SJSA1 (cell line): ENCODE results near the gene GPI. TPM values are rescaled to one million over a fixed set of nuclear protein-coding genes. Genes with fewer than 3 reads are reported as not detected.

ENCODE experiments used
- DNase-seq, 2 experiments: peaks; one replicate each; pipeline ENCODE4 v3.0.0-alpha.2; 2015 to 2020; ENCODE audit warnings: low spot score in 2 of 2, low read depth in 1 of 2
- H3K27ac ChIP-seq: fragments of 250-450 bp; sonication (Bioruptor Pico); 2 replicates; pipeline ENCODE4 v1.5.1; 2020; ENCODE audit warnings: mild to moderate bottlenecking, moderate library complexity
- H3K27me3 ChIP-seq: fragments of 250-450 bp; sonication (Bioruptor Pico); replicated peaks from 2 replicates; pipeline ENCODE4 v1.5.1; 2020; ENCODE audit warnings: mild to moderate bottlenecking, moderate library complexity
- H3K36me3 ChIP-seq: fragments of 250-450 bp; sonication (Bioruptor Pico); 2 replicates; pipeline ENCODE4 v1.5.1; 2020; ENCODE audit warnings: mild to moderate bottlenecking
- H3K4me1 ChIP-seq: fragments of 250-450 bp; sonication (Bioruptor Pico); replicated peaks from 2 replicates; pipeline ENCODE4 v1.6.1; 2021; ENCODE audit warnings: mild to moderate bottlenecking
- H3K4me3 ChIP-seq: fragments of 250-450 bp; sonication (Bioruptor Pico); 2 replicates; pipeline ENCODE4 v1.5.1; 2020; ENCODE audit warnings: mild to moderate bottlenecking
- H3K9me3 ChIP-seq: fragments of 250-450 bp; sonication (Bioruptor Pico); replicated peaks from 2 replicates; pipeline ENCODE4 v1.5.1; 2020; ENCODE audit warnings: mild to moderate bottlenecking
- total RNA-seq: library from RNA; depleted of rRNA; stranded (reverse); fragments of >200 nt; shearing (Covaris generic); gene quantifications from 2 replicates; pipeline ENCODE4 v1.2.3, GENCODE V29; 2014; rRNA removed

Gene GPI
- total RNA-seq, 1 experiment from 2014 or later: 88.8 TPM

DNA sequence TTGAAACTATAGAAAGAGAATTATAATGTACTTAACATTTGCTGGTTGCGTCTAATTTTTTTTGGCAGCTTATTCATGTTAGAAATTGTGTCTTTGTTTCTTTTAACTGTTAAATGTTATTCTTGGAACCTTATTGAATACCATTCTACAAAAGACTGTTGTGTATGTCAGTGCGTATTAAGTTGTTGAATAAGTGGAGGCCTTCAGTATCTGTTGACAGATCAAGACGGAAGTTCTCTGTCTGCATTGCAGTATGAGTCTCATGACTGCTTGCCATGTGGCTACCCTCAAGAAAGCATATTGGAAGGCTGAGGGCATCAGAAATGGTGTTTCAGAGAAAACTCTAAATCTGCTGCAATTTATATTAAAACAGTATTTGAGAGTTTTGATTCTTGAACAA lies 71.7 kb downstream of the GPI start:
- H3K36me3 ChIP-seq: peaks cover 95% of the 10 kb centered on the region
- H3K4me3 ChIP-seq: no peak overlapping the region
- H3K27ac ChIP-seq: no peak overlapping the region
- DNase-seq: no peak
- H3K9me3 ChIP-seq: no peaks in the 10 kb centered on the region
- H3K4me1 ChIP-seq: no peaks in the 10 kb centered on the region
- H3K27me3 ChIP-seq: no peaks in the 10 kb centered on the region

DNA sequence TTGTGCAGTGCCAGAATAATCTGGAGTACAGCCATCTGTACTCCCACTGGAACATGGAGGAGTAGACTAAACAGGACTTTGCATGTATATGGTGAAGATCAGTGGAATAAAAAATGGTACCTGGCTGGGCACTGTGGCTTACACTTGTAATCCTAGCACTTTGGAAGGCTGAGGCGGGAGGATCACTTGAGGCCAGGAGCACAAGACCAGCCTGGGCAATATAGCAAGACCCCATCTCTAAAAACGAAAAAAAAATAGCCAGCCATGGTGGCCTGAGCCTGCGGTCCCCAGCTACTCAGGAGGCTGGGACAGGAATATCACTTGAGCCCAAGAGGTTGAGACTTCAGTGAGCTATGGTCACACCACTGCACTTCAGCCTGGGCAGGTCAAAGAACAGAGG lies 83.2 kb downstream of the GPI start:
- peaks cover 91% of the 10 kb centered on the region for H3K36me3 ChIP-seq
- no peaks in the 10 kb centered on the region for H3K9me3 ChIP-seq
- H3K4me1 ChIP-seq: no peaks in the 10 kb centered on the region
- H3K27ac ChIP-seq: no peak overlapping the region
- no peaks in the 10 kb centered on the region for H3K27me3 ChIP-seq
- no peak for DNase-seq
- H3K4me3 ChIP-seq: no peak overlapping the region

Other genes starting within 250 kb of the GPI start
- gene LSM14A, start 192.7 kb upstream of the GPI start, total RNA-seq: 33.5 and 61.4 TPM in 2 replicates
- 12.7 and 20.7 TPM in 2 replicates for gene GARRE1, start 110.6 kb upstream of the GPI start, total RNA-seq
- 19.9 and 31.1 TPM in 2 replicates for gene PDCD2L, start 39.2 kb downstream of the GPI start, total RNA-seq
- 187 and 209 TPM in 2 replicates for gene UBA2, start 63.2 kb downstream of the GPI start, total RNA-seq
- gene WTIP, start 116.6 kb downstream of the GPI start, total RNA-seq: 41.5 and 53.0 TPM in 2 replicates